IgD-negative memory B cell (primary cell): ENCODE measurements around the gene CNTLN. TPM values are rescaled to one million over a fixed set of nuclear protein-coding genes. Genes with fewer than 3 reads are reported as not detected.
"Not testable (repeated sequence)": the region's sequence is repeated elsewhere in the genome, so short reads cannot be mapped to it uniquely, and the experiment has no call there.

ENCODE experiments used
- H3K27ac Mint-ChIP-seq, 3 donors: one replicate each; pipeline ENCODE4 v1.8.0; 2020 to 2022; ENCODE audit warnings: mild to moderate bottlenecking in 3 of 3, mixed read lengths in 3 of 3, moderate library complexity in 1 of 3
- H3K27me3 Mint-ChIP-seq: one replicate; pipeline ENCODE4 v1.8.0; 2021; ENCODE audit warnings: mixed read lengths
- H3K36me3 Mint-ChIP-seq: one replicate; pipeline ENCODE4 v1.8.0; 2020; ENCODE audit warnings: mild to moderate bottlenecking, mixed read lengths
- H3K4me1 Mint-ChIP-seq, 3 donors: one replicate each; pipeline ENCODE4 v1.8.0; 2020 to 2022; ENCODE audit warnings: mixed read lengths in 3 of 3, mild to moderate bottlenecking in 1 of 3
- H3K4me3 Mint-ChIP-seq, 4 donors: one replicate each; pipeline ENCODE4 v1.8.0; 2020 to 2022; ENCODE audit warnings: mild to moderate bottlenecking in 4 of 4, mixed read lengths in 4 of 4, moderate library complexity in 3 of 4
- H3K9me3 Mint-ChIP-seq, 3 donors: one replicate each; pipeline ENCODE4 v1.8.0; 2020 to 2021; ENCODE audit warnings: mixed read lengths in 3 of 3, mild to moderate bottlenecking in 1 of 3
- polyA plus RNA-seq: library from polyadenylated mRNA; unstranded; fragments of 300-500 nt; fragmentation: Illumina TruSeq; gene quantifications from one replicate; pipeline ENCODE4 v1.2.3, GENCODE V29; 2021

The CNTLN gene
- polyA plus RNA-seq, 1 donor from 2014 or later: 0.28 TPM

DNA sequence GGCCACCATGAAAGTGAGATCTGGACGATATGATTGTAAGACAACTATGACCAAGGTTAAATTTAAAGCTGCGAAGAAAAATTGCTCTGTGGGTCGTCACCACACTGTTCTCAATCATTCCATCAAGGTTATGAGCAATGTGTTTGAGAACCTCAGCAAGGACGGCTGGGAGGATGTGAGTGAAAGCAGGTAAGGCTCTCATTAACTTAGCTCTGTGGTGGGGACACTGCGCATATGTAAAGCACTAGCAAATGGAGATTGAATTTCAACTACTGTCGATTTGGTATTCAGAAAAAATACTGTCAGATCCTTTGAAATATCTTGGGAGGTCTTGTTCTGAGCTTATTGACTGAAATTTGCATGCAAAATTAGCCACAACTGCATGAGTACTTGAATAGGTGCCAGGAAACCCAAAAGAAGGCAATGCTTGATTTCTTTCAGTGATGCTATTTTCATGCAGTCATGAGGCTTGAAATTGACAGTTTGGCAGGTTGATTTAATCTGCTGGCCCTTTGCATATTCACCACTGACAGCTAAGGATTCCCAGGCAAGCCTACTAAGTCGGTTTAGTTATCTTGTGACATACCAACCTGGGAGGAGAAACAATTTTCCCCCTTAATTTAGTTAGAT lies 260.2 kb downstream of the CNTLN start:
- no peaks in the 10 kb centered on the region for H3K4me1 Mint-ChIP-seq
- H3K27me3 Mint-ChIP-seq: no peaks in the 10 kb centered on the region
- no peak overlapping the region for H3K27ac Mint-ChIP-seq
- no peak overlapping the region for H3K4me3 Mint-ChIP-seq
- H3K9me3 Mint-ChIP-seq: peaks cover 0 to 2% (median 0%) of the 10 kb centered on the region in 3 donors
- H3K36me3 Mint-ChIP-seq: no peaks in the 10 kb centered on the region

DNA sequence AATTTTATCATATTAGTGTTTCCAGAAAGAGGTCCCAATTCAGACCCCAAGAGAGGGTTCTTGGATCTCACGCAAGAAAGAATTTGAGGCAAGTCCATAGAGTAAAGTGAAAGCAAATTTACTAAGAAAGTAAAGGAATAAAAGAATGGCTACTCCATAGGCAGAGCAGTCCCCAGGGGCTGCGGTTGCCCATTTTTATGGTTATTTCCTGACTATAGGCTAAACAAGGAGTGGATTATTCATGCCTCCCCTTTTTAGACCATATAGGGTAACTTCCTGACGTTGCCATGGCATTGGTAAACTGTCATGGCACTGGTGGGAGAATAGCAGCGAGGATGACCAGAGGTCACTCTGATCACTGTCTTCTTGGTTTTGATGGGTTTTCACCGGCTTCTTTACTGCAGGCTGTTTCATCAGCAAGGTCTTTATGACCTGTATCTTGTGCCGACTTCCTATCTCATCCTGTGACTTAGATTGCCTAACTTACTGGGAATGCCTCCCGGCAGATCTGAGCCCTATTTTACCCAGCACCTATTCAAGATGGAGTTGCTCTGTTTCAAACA lies 262.4 kb downstream of the CNTLN start:
- H3K27me3 Mint-ChIP-seq, H3K27ac Mint-ChIP-seq, H3K36me3 Mint-ChIP-seq, H3K4me1 Mint-ChIP-seq, H3K9me3 Mint-ChIP-seq, H3K4me3 Mint-ChIP-seq: not testable (repeated sequence)

DNA sequence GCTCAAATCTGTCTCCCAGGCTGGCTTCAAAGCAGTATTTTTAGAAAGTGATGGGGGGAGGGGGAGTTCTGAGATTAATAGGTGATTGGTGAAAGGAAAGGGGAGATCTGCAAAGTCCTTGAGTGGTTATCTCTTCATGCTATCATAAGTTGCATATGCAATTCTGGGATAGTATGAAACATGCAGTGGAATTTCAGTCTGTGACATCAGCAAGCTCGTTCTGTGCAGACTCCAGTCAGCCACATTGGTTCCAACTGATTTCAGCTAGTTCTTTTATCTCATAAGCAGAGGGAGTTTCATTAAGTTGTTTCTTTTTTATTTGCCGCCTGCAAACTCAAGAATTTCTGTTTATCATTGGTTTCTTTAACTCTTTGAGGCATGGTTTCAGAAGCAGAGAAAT lies 263.5 kb downstream of the CNTLN start:
- Mint-ChIP-seq H3K9me3 (peaks cover 0 to 2% (median 0%) of the 10 kb centered on the region in 3 donors), H3K36me3 (no peaks in the 10 kb centered on the region), H3K27me3 (no peaks in the 10 kb centered on the region), H3K4me1 (no peaks in the 10 kb centered on the region), H3K4me3 (no peak overlapping the region), H3K27ac (no peak overlapping the region)

DNA sequence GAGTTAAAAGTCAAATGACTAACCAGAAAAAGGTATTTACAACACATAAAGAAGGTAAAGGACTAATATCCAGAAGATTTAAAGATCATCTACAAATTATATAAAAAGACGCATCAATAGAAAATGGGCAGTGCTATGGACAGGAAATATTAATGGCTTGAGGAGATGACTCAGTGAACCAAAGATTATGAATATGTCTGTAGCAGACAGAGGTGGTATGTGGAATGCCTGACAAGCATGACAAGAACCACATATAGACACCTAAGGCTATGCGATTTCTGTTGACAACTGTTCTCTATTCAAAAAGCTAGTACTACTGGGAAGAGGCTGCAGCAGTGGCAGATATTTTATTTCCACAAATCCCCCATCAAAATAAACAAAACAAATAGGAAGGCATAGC lies 267.0 kb downstream of the CNTLN start:
- no peaks in the 10 kb centered on the region for H3K4me1 Mint-ChIP-seq
- H3K27ac Mint-ChIP-seq: no peak overlapping the region
- H3K36me3 Mint-ChIP-seq: no peaks in the 10 kb centered on the region
- H3K4me3 Mint-ChIP-seq: no peak overlapping the region
- H3K27me3 Mint-ChIP-seq: no peaks in the 10 kb centered on the region
- H3K9me3 Mint-ChIP-seq: peaks cover 0 to 5% (median 4%) of the 10 kb centered on the region in 3 donors

DNA sequence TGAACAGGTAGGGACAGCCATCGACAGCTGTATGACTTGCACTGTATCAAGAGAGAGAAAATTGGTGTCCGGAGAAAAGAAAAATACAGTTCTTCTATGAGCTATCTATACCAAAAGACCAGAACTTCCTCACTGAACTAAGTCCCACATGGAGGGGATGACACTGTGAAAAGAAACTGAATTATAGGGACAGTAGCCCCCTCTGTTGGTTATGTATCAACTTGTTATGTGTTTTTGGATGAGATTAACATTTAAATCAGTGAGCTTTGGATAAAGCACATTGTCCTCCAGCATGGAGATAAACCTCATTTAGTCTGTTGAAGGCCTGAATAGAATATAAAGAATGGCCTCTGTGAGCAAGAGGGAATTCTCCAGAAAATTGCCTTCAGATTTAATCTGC lies 267.5 kb downstream of the CNTLN start:
- no peak overlapping the region for H3K27ac Mint-ChIP-seq
- H3K9me3 Mint-ChIP-seq: peaks cover 0 to 5% (median 4%) of the 10 kb centered on the region in 3 donors
- H3K4me1 Mint-ChIP-seq: no peaks in the 10 kb centered on the region
- H3K27me3 Mint-ChIP-seq: no peaks in the 10 kb centered on the region
- H3K36me3 Mint-ChIP-seq: no peaks in the 10 kb centered on the region
- no peak overlapping the region for H3K4me3 Mint-ChIP-seq

DNA sequence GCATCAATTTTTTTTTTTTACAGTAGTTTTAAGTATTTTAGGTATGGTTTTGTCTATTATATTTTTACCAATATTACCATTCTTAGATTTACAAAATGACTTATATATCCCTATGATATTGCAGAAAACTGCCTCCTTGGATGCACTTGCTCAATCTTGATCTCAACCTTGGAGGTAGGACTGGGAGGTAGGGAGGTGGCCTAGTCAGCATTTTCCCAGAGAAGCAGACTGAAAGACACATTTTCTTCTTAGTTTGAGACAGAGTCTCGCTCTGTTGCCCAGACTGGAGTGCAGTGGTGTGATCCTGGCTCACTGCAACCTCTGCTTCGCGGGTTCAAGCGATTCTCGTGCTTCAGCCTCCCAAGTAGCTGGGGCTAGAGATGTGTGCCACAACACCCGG lies 268.7 kb downstream of the CNTLN start:
- Mint-ChIP-seq H3K9me3 (peaks cover 0 to 4% (median 3%) of the 10 kb centered on the region in 3 donors), H3K4me3 (no peak overlapping the region), H3K27ac (no peak overlapping the region), H3K4me1 (no peaks in the 10 kb centered on the region), H3K36me3 (peaks cover 1% of the 10 kb centered on the region), H3K27me3 (no peaks in the 10 kb centered on the region)

DNA sequence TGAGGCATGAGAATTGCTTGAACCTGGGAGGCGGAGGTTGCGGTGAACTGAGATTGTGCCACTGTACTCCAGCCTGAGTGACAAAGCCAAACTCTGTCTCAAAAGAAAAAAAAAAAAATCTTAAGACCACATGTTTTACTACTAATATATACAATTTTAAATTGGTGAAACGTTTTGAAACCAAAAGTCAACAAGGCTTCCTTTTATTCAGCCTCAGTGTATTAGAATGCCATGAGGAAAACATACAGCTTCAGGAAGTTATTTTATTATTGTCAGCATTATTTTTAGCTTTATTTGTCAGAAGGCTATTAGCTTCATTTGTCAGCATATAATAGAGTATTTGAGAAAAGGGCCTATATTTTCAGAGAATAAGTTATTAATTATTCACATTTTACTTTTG lies 280.1 kb downstream of the CNTLN start:
- no peaks in the 10 kb centered on the region for H3K4me1 Mint-ChIP-seq
- H3K36me3 Mint-ChIP-seq: peaks cover 1% of the 10 kb centered on the region

DNA sequence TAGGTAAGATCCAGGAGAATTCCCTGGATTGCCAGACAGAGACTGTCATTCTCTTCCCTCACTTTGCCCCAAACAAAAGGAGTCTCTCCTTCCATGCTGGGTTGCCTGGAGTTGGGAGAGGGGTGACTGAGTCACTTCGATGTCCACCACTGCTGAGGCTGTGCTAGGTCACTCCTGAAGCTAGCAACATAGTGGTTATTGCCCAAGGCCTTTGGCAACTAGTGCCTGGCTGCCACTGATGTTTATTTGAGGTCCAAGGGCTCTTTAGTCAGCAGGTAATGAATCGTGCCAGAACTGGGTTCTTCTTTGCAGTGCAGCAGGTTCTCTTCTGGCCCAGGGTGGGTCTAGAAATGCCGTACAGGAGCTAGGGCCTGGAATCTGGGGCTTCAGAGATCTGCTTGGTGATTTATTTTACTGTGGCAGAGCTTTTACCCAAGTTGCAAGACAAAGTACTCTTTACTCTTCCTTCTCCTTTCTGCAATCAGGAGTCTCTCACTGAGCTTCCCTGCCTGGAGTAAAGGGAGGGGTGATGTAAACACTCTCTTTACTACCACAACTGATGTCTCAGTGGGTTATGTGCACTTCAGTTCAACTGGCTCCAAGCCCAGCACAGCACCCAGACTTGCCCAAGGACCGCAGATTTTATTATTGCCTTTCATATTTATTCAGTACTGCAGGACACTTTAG lies 288.3 kb downstream of the CNTLN start:
- peaks cover 3% of the 10 kb centered on the region for H3K36me3 Mint-ChIP-seq
- no peak overlapping the region for H3K27ac Mint-ChIP-seq
- no peaks in the 10 kb centered on the region for H3K9me3 Mint-ChIP-seq
- no peaks in the 10 kb centered on the region for H3K27me3 Mint-ChIP-seq
- H3K4me1 Mint-ChIP-seq: no peaks in the 10 kb centered on the region
- H3K4me3 Mint-ChIP-seq: no peak overlapping the region

More for the DNA sequence above, 280.1 kb downstream of the CNTLN start:
- Mint-ChIP-seq H3K9me3 (peaks cover 0 to 1% (median 0%) of the 10 kb centered on the region in 3 donors), H3K27ac (no peak overlapping the region), H3K27me3 (no peaks in the 10 kb centered on the region), H3K4me3 (no peak overlapping the region)

DNA sequence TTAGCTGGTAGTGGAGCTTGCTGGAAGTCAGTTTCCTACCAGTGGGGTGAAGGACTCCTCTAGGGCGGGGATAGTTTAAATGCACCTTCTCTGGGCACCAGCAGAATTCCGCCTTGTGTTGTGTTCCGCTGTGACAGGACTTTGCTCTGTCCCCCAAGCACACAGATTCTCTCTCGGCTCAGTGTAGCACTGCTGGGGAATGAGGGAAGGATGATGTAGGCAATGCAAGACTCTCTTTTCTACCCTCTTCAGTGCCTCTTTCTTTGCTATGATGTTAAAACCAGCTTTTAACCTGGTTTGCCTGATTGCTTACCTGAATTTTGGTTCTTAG lies 288.8 kb downstream of the CNTLN start:
- Mint-ChIP-seq H3K27me3 (no peaks in the 10 kb centered on the region), H3K4me3 (no peak overlapping the region), H3K9me3 (no peaks in the 10 kb centered on the region), H3K36me3 (peaks cover 3% of the 10 kb centered on the region), H3K4me1 (no peaks in the 10 kb centered on the region), H3K27ac (no peak overlapping the region)

DNA sequence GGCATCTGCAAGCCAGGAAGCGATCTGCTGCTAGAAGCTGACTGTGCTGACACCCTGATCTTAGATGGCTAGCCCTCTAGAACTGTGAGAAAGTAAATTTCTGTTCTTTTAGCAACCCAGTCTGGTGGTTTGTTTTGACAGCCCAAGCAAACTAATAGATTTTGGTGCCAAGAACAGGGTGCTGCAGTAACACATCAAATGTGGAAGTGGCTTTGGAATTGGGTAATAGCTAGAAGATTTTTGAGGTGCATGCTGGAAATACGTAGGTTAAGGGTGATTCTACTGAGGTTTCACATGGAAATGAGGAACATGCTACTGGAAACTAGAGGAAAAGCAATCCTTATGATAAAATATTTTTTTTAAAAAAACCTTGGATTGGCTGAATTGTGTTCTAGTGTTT lies 290.5 kb downstream of the CNTLN start:
- Mint-ChIP-seq H3K27me3 (no peaks in the 10 kb centered on the region), H3K27ac (no peak overlapping the region), H3K4me1 (no peaks in the 10 kb centered on the region), H3K36me3 (peaks cover 3% of the 10 kb centered on the region), H3K9me3 (peaks cover 0 to under 1% (median 0%) of the 10 kb centered on the region in 3 donors), H3K4me3 (no peak overlapping the region)

DNA sequence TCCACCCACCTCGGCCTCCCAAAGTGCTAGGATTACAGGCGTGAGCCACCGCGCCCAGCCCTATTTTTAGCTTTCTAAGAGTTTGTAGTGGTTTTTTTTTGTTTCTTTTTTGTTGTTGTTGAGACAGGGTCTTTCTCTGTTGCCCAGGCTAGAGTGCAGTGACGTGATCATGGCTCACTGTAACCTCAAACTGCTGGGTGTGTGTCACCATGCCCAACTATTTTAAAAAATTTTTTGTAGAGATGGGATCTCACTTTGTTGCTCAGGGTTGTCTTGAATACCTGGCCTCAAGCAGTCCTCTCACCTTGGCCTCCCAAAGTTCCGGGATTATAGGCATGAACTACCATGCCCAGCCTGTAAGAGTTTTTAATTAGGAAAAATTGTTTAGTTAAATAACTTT lies 298.7 kb downstream of the CNTLN start:
- Mint-ChIP-seq H3K36me3 (peaks cover 4% of the 10 kb centered on the region), H3K4me1 (no peaks in the 10 kb centered on the region)

DNA sequence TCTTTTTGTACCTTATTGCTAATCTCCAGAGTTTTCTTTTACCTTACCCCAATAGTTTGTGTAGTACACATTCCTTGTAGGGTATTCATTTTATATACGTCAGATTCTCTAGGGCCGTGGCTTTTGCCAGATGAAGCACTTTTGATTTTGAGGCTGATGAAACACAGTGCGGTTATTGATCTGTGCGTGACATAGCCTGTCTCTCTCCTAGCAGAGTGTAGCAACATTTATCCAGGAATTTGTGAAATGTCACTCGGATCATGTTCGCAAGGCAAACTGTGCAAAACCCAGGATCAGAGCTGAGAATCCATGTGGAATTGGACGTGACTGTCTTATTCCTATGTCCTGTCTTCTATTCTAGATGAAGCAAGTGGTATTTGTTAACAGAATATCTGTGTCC lies 302.0 kb downstream of the CNTLN start:
- Mint-ChIP-seq H3K36me3 (no peaks in the 10 kb centered on the region), H3K27me3 (no peaks in the 10 kb centered on the region), H3K27ac (no peak overlapping the region), H3K9me3 (peaks cover 2 to 6% (median 3%) of the 10 kb centered on the region in 3 donors), H3K4me1 (no peaks in the 10 kb centered on the region), H3K4me3 (no peak overlapping the region)

More for the DNA sequence above, 298.7 kb downstream of the CNTLN start:
- Mint-ChIP-seq H3K27me3 (no peaks in the 10 kb centered on the region), H3K27ac (no peak overlapping the region), H3K9me3 (peaks cover 0 to 4% (median 0%) of the 10 kb centered on the region in 3 donors), H3K4me3 (no peak overlapping the region)

DNA sequence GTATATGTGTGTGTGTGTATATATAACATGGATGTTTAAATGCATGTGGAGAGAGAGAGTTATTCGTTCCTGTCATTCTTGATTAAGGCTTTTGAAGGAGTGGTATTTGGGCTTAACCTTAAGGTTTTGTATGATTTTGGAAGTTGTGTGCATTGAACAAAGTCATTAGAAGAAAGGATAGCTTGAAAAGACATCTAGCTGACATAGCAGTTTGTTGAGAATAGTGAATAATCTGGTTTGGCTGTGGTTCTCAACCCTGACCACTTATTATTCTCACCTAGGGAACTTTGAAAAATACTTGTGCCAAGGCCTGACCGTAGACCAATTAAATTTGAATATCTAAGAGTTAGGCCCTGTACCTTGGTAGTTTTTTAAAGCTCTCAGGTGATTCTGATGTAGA lies 303.0 kb downstream of the CNTLN start:
- Mint-ChIP-seq H3K9me3 (peaks cover 2 to 6% (median 3%) of the 10 kb centered on the region in 3 donors), H3K36me3 (no peaks in the 10 kb centered on the region), H3K4me3 (no peak overlapping the region), H3K27ac (no peak overlapping the region), H3K27me3 (no peaks in the 10 kb centered on the region), H3K4me1 (no peaks in the 10 kb centered on the region)

DNA sequence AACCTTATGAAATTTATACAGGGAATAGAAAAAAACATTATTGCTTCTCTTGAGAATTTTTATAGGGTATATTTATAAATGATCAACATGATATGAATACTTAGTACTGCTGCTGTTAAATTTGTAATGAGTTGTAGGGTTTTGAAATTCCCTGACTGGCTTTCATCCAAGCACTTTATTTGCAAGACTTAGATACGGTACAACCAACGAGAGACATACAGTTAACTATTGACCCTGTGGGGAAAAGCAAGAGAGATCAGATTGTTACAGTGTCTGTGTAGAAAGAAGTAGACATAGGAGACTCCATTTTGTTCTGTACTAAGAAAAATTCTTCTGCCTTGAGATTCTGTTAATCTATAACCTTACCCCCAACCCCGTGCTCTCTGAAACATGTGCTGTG lies 310.3 kb downstream of the CNTLN start:
- H3K4me1 Mint-ChIP-seq, H3K9me3 Mint-ChIP-seq, H3K27me3 Mint-ChIP-seq, H3K27ac Mint-ChIP-seq, H3K36me3 Mint-ChIP-seq, H3K4me3 Mint-ChIP-seq: not testable (repeated sequence)

DNA sequence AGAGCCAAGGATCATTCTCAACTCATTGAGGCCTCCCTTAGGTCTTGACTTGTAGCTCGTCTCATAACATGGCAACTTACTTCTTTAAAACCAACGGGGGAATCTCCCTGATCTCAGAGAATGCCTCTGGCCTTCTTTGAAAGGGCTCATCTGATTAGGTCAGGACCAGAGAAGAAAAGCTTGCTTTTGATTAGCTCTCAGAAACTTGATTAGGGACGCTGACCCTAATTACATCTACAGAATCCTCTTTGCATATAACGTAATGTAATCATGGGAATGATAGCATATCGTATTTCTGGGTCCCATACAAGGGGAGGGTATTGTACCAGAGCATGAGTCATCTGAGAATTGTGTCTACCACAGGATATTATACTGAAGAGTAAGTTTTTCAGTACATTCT lies 318.9 kb downstream of the CNTLN start:
- H3K27ac Mint-ChIP-seq: no peak overlapping the region
- H3K4me3 Mint-ChIP-seq: no peak overlapping the region
- H3K36me3 Mint-ChIP-seq: no peaks in the 10 kb centered on the region
- H3K27me3 Mint-ChIP-seq: no peaks in the 10 kb centered on the region
- no peaks in the 10 kb centered on the region for H3K4me1 Mint-ChIP-seq
- no peaks in the 10 kb centered on the region for H3K9me3 Mint-ChIP-seq

DNA sequence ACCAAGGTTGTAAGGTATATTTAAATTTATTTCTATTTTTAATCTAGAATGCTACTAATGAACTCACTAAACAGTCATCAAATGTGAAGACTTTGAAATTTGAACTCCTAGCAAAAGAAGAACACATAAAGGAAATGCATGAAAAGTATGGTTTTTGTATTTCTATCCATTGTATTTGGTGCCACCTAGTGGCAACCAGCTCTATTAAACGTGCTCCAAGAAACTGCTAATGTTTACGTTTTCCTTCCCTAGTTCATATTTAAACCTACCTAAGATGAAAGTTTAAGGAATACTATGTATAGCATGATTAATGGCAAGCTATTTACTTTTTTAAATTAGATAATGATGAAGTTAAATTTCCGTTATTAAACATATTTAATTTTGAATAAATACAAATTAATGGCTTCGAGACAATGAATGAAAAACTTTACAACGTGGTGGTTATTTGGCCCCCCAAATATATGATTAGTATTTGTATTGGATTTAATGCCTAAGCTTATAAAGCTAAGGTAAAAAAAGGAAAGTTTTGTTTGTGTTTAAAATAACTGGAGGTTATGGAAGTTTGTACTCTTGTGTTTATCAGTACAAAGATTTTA lies 328.1 kb downstream of the CNTLN start:
- H3K27ac Mint-ChIP-seq: no peak overlapping the region

More for the DNA sequence above, 328.1 kb downstream of the CNTLN start:
- Mint-ChIP-seq H3K36me3 (no peaks in the 10 kb centered on the region), H3K4me1 (no peaks in the 10 kb centered on the region), H3K27me3 (no peaks in the 10 kb centered on the region), H3K4me3 (no peak overlapping the region), H3K9me3 (no peaks in the 10 kb centered on the region)
